Measurements from ENCODE around the gene BRD8.

GRCh38 chr5:138092301-138092700 is 86.1 kb downstream of the BRD8 start:
- TF ChIP-seq CTCF (IDR thresholded peaks at IDR 0.05; ENCODE audit: extremely low read depth in 1 of 2, insufficient read depth in 1 of 2, low read depth in 1 of 2, low read length in 2 of 2) (no peak), EZH2 (IDR thresholded peaks at IDR 0.05; ENCODE audit: borderline replicate concordance, low read depth, low read length, severe bottlenecking) (no peak), POLR2AphosphoS5 (IDR thresholded peaks at IDR 0.05; ENCODE audit: insufficient read depth, low read depth, low read length) (no peak), POLR2A (IDR thresholded peaks at IDR 0.05; ENCODE audit: low read depth, low read length) (no peak)

All from endothelial cell of umbilical vein (primary cell).